Hepatocyte (in vitro differentiated cells): Measurements from ENCODE around the gene SH2B3.
"Not testable (repeated sequence)": the region's sequence is repeated elsewhere in the genome, so short reads cannot be mapped to it uniquely, and the experiment has no call there.

Experiments
- EZH2 ChIP-seq: fragments of 200-600 bp; sonication (generic); IDR thresholded peaks from 2 replicates; pipeline ENCODE4 v1.6.1; 2016; ENCODE audit warnings: antibody characterized with exemption, mild to moderate bottlenecking, borderline replicate concordance
- EZH2phosphoT487 ChIP-seq: fragments of 200-600 bp; sonication (generic); IDR thresholded peaks from one replicate; pipeline ENCODE4 v1.6.1; 2018; ENCODE audit warnings: antibody characterized with exemption, mild to moderate bottlenecking, low read depth, moderate library complexity; ENCODE audit not compliant: unreplicated experiment, severe bottlenecking
- TF ChIP-seq, protein P1 (sequence below): fragments of 200-600 bp; sonication (generic); IDR thresholded peaks from 2 replicates; pipeline ENCODE4 v1.5.1; 2016; ENCODE audit warnings: antibody characterized with exemption, mild to moderate bottlenecking; ENCODE audit not compliant: poor library complexity

DNA sequence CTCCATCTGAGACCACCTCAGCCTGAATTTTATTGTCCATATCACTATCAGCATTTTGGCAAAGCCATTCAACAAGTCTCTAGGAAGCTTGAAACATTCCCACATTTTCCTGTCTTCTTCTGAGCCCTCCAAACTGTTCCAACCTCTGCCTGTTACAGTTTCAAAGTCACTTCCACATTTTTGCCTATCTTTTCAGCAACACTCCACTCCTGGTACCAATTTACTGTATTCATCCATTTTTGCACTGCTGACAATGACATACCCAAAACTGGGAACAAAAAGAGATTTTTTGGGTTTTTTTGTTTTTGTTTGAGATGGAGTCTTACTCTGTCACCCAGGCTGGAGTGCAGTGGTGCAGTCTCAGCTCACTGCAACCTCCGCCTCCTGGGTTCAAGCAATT is 32.5 kb upstream of the SH2B3 start:
- not testable (repeated sequence) for TF ChIP-seq EZH2, EZH2phosphoT487
- TF ChIP-seq, protein P1, sequence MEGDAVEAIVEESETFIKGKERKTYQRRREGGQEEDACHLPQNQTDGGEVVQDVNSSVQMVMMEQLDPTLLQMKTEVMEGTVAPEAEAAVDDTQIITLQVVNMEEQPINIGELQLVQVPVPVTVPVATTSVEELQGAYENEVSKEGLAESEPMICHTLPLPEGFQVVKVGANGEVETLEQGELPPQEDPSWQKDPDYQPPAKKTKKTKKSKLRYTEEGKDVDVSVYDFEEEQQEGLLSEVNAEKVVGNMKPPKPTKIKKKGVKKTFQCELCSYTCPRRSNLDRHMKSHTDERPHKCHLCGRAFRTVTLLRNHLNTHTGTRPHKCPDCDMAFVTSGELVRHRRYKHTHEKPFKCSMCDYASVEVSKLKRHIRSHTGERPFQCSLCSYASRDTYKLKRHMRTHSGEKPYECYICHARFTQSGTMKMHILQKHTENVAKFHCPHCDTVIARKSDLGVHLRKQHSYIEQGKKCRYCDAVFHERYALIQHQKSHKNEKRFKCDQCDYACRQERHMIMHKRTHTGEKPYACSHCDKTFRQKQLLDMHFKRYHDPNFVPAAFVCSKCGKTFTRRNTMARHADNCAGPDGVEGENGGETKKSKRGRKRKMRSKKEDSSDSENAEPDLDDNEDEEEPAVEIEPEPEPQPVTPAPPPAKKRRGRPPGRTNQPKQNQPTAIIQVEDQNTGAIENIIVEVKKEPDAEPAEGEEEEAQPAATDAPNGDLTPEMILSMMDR: not testable (repeated sequence)
